ENCODE measurements around the gene NUPR1.
A peak's percentile ranks its signal among the peaks of the same experiment; 100 is the strongest.
"Not testable (repeated sequence)": the region's sequence is repeated elsewhere in the genome, so short reads cannot be mapped to it uniquely, and the experiment has no call there.

Gene NUPR1

DNA sequence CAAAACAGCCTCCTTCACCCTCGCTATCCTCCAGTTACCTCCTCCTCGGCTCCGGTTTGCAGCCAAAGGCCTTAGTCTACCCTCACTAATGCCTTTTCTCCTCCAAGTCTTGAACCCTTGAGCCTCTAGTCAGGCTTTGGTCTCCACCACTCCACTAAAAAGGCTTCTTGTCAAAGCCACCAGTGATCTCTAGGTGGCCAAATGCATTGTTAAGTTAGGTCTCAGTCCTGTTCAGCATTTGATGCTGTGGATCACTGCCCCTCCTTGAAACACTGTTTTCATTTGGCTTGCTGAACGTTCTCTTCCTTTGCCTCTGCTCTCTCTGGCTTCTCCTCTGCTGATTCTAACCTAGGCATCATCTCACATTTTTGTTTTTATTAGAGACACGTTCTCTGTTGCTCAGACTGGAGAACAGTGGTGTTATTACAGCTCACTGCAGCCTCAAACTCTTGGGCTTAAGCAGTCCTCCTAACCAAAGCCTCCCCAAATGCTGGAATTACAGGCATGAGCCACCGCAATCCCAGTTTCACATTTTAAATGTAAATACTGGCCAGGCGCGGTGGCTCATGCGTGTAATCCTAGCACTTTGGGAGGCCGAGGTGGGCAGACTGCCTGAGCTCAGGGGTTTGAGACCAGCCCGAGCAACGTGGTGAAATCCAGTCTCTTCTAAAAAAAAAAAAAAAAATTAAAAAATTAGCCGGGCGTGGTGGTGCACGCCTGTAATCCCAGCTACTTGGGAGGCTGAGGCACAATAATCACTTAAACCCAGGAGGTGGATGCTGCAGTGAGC, 16.1 kb upstream of the NUPR1 start:
- no peak for DNase-seq

DNA sequence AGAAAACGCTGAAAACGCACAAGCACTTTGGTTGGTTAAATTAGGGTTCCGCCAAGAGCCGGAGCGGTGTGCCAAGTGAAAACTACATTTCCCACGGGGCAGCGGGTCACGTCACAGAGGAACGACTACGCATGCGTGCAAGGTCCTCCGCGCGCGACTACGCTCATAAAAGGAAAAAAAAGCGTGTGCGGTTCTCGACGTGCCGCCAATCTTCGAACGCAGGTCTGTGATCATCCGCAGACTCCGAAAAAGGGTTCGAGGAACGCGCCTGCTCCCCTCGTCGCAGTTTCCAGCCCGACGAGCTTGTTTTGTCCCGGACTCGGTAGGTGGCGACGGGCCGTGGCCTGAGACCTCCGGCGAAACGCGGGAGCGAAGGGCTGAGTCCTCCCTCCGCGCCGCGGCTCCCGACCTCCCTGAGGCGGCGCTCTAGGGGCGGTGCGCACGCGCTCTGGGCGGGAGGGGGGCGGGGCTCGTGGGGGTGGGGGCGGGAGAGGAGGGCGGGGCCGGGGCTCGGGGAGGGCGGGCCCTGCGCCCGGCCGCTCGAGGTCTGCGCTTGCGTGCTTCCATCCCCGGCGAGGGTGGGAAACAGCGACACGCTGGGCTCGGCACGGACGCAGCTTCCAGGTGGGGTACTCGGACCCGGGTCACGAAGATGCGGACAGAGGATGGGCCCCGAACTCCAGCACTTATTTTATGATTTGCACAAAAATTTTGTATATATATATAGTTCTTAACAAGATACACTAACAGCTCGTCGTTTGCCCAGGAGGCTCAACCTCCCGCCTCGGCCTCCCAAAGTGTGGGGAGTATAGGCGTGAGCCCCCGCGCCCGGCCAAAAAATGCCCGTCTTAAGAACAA, 15.2 kb upstream of the NUPR1 start, which contains the start of gene SGF29:
SGF29 (plus strand) TSS at position 145 of the 858 bp plus-strand sequence. CDS start 27,150 bp downstream, outside the sequence.
- peak; percentile 94 for DNase-seq

DNA sequence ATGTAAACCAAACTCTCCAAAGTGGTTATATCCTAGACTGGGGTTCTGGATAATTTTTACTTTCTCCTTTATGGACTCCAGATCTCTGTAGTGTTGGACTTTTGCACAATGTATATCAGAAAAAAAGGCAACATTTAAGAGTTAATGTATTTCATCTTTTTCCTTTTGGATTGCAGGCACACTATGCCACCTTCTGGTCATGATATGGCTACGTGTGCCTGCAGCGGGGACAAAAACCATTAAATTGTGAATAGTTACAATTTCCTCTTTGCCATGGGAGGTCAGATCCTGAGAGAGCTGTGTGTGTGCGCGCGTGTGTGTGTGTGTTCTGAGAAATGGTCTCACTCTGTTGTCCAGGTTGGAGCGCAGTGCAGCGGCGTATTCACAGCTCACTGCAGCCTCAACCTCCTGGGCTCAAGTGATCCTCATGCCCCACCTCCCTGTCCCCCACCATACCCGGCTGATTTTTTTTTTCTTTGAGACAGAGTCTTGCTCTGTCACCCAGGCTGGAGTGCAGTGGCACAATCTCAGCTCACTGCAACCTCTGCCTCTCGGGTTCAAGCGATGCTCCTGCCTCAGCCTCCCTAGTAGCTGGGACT, 10.6 kb upstream of the NUPR1 start:
- DNase-seq = no peak

DNA sequence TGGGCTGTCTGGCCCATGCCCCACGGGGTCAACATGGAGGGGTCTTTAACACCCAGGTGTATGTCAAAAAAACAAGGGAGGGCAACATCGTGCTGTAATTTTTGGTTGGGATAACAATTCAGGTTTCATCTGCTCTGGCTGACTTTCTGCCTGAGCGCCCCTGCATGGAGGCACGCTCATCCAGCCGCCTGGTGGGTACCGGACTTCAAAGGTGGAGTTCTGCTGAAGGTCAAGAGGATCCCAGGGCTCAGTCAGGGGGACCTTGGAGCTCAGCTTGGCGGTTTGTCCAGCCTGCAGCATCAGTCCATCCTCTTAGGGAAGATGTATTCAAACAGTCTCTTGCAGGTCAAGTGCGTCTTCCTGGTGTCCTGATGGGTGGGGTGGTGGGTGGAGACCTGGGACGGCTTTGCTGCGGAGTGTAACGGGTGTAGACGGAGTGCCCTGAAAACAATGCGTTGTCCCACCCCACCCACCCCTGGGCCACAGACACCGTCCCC, 9.6 kb upstream of the NUPR1 start:
- DNase-seq = no peak

DNA sequence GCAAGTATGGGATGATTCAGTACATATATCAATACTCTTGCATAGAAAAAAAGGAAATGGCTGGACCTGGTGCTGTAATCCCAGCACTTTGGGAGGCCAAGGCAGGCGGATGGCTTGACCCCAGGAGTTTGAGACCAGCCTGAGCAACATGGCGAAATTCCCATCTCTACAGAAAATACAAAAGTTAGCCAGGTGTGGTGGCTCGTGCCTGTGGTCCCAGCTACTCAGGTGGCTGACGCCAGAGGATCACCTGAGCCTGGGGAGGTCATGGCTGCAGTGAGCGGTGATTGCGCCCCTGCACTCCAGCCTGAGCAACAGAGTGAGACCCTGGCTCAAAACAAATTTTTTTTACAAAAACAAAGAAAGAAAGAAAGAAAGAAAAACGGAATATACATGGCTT, 7.9 kb upstream of the NUPR1 start:
- no peak for DNase-seq

DNA sequence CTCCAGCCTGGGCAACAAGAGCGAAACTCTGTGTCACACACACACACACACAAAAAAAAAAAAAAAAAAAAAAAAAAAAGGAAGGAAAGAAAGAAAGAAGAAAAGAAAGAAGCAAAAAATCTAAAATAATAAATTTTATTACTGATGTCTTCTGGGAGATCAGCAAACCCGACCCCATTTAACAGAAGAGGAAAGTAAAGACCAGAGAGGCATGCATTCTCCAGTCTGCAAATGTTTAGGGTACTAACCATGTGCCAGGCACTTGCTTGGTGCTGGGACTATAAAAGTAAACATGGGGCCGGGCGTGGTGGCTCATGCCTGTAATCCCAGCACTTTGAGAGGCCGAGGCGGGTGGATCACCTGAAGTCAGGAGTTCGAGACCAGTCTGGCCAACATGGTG, 7.2 kb upstream of the NUPR1 start:
- DNase-seq = not testable (repeated sequence)

DNA sequence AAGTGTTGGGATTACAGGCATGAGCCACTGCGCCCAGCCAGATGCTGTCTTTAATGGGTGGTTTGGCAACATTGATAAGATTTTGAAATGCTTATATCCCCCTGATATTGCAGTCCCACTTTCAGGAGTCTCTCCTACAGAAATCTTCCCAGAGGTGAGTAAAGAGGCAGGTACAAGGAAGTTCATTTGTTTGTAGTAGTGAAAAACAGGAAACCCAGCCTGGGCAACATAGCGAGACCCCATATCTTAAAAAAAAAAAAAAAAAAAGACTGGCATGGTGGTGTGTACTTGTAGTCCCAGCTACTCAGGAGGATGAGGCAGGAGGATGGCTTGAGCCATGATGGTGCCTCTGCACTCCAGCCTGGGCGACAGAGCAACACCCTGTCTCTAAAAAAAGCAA, 6.2 kb upstream of the NUPR1 start:
- no peak for DNase-seq

DNA sequence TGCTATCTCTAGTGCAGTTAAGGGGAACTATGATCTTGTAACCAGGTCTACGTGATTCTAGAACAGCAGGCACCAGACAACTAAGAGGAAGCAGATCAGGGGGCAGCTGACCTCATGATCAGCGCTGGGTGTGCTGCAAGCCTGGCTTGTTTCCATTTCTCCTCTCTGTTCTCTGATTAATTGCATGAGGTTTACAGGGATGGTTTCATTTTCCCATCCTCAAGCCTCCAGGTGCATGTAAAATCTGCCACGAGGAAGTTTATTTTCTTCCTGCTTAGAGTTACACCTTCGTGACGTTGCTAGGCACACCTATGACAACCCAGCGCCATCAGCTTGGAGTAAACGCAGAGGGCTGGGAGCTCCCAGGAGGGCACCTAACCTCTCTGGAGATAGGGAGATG, 4.3 kb upstream of the NUPR1 start:
- no peak for DNase-seq

DNA sequence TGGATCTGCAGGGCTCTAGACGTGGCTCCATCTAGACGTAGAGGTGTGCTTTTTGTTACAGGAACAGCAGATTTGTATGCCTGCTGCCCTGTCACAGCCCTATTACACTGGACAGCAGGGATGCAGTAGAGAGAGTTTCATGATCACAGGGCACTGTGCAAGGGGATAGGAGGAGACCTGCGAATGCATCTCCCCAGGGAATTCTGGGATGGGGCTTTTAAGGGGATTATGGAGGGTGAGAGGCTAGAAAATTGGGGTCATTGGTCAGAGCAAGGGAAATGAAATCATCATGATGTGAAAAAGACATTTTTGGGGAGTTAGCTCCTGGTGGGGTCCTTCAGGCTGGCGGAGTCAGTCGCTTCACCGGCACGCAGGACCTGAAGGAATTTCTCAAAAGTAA, 3.9 kb upstream of the NUPR1 start:
- DNase-seq = no peak

DNA sequence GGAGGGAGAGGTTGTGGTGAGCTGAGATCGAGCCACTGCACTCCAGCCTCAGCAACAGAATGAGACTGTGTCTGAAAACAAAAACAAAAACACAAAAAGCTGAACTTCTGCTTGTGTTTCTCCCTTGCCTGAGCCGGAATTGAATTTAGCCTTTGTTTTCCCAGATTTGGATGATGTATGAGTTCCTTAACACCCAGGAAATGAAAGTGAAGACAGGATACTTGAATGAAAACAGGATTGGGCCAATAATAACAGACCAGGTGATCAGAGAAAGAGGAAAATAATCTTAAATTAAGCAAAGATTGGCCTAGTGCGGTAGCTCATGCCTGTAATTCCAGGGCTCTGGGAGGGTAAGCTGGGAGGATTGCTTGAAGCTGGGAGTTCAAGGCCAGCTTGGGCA, 1.6 kb upstream of the NUPR1 start:
- no peak for DNase-seq

DNA sequence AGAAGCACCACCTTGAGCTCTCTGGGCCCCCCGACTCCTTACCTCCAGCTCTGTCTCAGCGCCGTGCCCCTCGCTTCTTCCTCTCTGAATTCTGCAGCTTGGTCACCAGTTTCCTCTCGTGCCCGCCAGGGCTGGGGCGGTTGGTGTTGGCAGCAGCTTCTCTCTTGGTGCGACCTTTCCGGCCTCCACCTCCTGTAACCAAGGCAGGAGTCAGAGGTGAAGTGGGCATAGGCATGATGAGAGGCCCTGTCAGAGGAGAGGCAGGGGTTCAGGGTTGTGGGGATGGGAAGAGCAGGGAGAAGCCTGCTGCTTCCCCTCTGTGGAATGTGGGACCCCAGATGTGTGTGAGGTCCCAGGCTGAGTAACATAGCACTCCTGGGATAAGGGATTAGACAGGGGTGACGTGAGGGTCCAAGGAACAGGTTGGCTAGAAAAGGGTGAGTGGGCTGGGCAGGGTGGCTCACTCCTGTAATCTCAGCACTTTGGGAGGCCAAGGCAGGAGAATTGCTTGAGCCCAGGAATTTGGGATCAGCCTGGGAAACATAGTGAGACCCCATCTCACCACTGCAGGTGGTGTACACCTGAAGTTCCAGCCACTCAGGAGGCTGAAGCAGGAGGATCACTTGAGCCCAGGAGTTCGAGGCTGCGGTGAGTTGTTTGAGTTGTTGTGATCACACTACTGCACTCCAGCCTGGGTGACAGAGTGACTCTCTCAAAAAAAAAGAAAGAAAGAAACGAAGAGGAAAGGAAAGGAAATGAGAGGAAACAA, 626 bp downstream of the NUPR1 start:
- DNase-seq = no peak

DNA sequence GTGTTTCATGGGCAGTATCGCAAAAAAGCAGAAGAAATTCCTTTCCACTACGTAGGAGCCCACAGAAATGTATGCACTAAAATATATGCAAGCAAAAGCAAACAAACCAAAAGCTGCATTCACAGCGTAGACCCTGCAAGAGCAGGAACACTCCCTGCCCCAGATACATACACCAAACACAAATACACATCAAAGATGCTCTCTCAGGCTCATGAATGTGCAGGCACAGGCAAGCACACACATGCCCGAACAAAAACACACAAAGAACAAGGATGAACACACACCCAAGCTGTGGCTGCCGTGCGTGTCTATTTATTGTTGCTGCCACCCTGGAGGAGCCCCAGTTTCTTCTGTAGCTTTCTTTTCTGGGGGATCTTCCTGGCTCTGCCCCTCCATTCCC, 1.7 kb downstream of the NUPR1 start:
- no peak for DNase-seq

DNA sequence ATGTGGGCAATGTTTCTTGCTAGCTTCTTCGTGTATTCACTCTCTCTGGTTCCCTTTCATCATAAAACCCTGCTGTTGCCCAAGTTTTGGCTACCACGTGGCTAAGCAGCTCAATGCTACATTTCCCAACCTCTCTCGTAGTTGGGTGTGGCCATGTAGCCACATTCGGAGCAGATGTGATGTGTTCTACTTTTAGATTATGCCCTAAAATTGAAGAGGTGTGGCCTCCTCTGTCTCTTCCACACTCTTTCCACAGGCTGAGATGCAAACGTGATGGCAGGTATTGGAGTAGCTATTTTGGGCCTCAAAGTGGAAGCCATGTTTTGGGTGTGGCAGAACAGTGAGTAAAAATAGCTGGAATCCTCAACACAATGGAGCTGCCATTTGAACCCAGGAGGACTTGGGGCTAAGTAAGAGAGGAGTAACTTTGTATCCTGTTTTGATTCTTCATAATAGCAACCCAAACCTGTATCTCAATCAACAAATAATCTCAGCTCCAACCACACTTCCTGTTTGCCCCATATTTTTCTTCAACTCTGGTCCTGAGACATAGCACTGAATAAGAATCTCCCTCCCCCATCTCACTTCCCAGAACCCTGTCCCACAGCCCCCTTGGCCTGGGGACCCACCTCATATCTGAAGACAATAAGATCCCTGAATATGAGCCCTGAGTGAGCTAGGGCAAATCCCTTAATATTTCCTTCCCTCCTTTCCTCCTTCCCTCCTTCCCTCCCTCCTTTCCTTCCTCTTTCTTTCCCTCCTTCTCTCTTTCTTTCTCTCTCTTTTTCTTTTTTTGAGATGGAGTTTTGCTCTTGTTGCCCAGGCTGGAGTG, 4.0 kb downstream of the NUPR1 start:
- DNase-seq = no peak

DNA sequence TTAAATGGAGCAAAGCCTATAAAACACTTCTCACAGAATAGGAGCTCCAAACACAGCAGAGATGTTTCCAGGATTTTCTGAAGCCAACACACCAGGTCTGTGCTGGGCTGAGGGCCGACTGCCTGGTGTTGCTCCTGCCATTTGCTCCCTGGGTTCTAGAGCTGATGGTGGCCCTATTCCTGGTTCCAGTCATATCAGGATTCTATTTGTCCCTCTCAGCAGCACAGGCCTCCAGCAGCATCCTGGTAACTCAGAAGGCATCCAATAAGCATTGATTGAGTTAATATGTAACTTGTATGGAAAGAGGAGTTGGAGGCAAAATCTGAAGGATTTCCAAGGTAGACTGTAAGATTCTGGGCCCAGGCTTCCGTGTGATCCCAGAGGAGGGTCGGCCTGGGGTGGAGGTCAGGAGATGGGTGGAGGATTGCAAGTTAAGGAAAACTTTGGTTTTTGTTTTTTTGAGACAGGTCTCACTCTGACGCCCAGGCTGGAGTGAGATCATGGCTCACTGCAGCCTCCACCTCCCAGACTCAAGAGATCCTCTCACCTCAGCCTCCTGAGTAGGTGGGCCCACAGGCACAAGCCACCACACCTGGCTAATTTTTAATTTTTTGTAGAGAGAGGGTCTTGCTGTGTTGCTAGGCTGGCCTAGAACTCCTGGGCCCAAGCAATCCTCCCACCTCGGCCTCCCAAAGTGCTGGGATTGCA, 5.7 kb downstream of the NUPR1 start:
- no peak for DNase-seq

DNA sequence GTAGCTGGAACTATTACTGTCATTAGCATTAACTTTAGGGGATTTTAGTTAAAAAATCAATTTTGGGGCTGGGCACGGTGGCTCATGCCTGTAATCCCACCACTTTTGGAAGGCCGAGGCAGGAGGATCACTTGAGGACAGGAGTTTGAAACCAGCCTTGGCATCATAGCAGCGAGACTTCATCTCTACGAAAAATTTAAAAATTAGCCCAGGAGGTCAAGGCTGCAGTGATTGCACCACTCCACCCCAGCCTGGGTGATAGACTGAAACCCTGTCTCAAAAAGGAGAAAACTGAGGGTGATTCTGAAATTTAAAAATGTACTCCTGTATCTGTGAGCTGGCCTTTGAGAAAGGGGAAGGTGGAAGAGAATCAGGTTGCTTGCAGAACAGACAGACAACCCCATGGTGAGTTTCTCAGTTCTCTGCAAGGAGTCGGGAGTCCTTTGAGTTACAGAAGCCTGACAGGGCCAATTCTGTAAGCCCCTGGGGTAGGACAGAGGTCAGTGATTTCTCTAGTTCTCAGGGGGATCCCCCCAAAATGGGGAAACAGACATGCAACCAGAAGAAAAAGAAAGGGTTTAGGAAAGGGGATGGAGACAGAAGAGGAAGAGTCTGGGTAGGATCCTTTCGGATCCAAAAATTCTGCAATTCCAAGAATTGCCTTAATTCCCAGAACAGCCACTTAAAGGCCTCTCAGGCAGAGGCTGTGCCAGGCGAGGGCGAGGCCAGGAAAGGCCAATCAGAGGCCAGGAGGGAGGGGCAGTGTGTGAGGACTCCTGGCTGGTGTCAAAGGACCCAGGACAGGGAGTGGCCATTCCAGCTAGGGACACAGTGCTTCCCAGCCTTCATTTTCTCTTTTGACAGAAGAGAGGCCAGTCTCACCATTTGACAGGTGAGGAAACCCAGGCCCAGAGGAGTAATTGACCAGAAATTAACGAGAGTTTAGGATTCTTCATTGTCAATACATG, 6.7 kb downstream of the NUPR1 start:
- peak; percentile 61 for DNase-seq

DNA sequence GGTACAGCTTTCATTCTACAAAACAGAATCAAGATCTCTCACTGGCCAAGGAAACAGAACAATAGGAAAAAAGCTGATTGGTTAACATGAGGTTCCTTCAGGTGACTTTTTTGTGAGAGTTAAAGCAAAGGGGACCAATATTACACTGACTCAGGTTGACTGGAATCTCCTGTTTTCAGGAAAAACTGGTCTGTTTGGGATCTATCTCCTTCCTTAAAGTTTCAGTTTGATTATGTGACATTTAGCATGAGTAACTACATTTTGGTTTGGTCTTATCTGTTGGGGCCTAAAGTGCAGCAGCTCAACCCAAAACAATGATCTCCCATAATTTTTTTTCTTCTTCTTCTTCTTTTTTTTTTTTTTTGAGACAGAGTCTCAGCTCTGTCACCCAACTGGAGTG, 9.7 kb downstream of the NUPR1 start:
- DNase-seq = no peak

DNA sequence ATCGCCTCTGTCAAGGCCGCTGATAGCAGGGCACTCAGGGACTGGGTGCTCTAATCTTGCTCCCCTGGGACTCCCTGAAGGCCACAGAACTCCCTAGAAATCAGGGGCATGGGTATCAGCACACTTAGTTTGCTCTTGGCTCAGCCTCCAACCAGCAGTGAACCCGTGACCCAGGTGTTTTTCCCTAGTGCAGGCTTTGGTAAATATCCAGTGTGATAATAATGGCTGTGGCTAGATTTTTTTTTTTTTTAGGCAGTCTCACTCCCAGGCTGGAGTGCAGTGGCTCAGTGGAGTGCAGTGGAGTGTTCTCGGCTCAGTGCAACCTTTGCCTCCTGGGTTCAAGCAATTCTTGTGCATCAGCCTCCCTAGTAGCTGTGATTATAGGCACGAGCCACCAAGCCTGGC, 10.3 kb downstream of the NUPR1 start:
- no peak for DNase-seq

DNA sequence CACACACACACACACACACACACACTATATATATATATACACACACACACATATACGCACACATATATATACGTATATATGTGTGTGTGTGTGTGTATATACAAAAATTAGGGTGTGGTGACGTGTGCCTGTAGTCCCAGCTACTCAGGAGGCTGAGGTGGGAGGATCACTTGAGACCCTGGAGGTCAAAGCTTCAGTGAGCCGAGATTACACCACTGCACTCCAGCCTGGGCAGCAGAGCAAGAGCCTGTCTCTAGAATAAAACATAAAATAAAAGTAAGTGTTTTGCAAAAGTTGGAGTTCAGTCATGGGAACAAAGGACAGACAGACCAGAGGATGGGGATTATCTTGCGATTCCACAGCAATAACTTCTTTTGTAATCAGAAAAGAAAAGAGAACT, 10.8 kb downstream of the NUPR1 start:
- no peak for DNase-seq

DNA sequence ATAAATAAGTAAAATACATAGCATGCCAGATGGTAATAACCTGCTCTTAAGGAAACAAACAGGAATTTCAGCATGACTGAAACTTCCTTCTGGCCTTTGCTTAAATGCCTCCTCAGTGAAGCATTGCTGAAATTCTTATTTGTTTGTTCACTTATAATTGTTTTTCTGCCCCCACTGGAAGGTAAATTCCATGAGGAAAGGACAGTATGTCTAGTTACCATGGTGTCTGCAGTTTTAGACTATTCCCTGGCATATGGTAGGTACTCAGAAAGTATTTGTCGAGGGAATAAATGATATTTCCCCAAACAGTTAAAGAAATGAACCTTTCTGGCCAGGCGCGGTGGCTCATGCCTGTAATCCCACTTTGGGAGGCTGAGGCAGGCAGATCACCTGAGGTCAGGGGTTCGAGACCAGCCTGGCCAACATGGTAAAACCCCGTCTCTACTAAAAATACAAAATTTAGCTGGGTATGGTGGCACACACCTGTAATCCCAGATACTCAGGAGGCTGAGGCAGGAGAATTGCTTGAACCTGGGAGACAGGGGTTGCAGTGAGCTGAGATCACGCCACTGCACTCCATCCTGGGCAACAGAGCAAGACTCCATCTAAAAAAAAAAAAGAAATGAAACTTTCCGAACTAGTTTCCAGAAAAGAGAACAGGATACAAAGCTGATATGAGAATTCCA, 11.5 kb downstream of the NUPR1 start:
- DNase-seq = not testable (repeated sequence)

Data from right hindlimb (tissue), 1 donor.